GM19324 (cell line): ENCODE measurements around the gene ZNF416.

Source experiments
- ATAC-seq: cut with Tn5 transposase; IDR thresholded peaks from one replicate; pipeline ENCODE4 v1.9.1; 2021; ENCODE audit warnings: mild to moderate bottlenecking, moderate library complexity; ENCODE audit not compliant: unreplicated experiment, low FRiP score

The ZNF416 gene

GRCh38 chr19:57559404-57560025 lies 19.2 kb downstream of the ZNF416 start, which contains the start of gene ZNF550:
TSS of gene ZNF550 (minus strand) at chr19:57559863. CDS start at chr19:57559682, 181 bp downstream.
- peak; percentile 99 for ATAC-seq

GRCh38 chr19:57559008-57559403 lies 19.7 kb downstream of the ZNF416 start:
- ATAC-seq = no peak

- no peak for ATAC-seq
Measured at GRCh38 chr19:57558525-57558924, 20.2 kb downstream of the ZNF416 start.

GRCh38 chr19:57557659-57558058 lies 21.1 kb downstream of the ZNF416 start:
- no peak for ATAC-seq

- ATAC-seq = no peak
Measured at GRCh38 chr19:57552432-57552831, 26.3 kb downstream of the ZNF416 start.

- ATAC-seq = no peak
Measured at GRCh38 chr19:57546513-57546912, 32.2 kb downstream of the ZNF416 start.

- no peak for ATAC-seq
Measured at GRCh38 chr19:57537953-57538547, 40.7 kb downstream of the ZNF416 start.

GRCh38 chr19:57527136-57527881 lies 51.4 kb downstream of the ZNF416 start, which contains the start of gene ZNF549:
TSS of gene ZNF549 (plus strand) at chr19:57527356. CDS start at chr19:57527574, 218 bp downstream.
- ATAC-seq = peak; percentile 99
